HS-5 (cell line): ENCODE results near the gene SCN4B.
A peak's percentile ranks its signal among the peaks of the same experiment; 100 is the strongest.
"Not testable (repeated sequence)": the region's sequence is repeated elsewhere in the genome, so short reads cannot be mapped to it uniquely, and the experiment has no call there.

Experiments used
- DNase-seq: peaks from one replicate; pipeline ENCODE4 v3.0.0-alpha.2; 2012; ENCODE audit warnings: low read depth

Gene SCN4B, protein sequence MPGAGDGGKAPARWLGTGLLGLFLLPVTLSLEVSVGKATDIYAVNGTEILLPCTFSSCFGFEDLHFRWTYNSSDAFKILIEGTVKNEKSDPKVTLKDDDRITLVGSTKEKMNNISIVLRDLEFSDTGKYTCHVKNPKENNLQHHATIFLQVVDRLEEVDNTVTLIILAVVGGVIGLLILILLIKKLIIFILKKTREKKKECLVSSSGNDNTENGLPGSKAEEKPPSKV

DNA sequence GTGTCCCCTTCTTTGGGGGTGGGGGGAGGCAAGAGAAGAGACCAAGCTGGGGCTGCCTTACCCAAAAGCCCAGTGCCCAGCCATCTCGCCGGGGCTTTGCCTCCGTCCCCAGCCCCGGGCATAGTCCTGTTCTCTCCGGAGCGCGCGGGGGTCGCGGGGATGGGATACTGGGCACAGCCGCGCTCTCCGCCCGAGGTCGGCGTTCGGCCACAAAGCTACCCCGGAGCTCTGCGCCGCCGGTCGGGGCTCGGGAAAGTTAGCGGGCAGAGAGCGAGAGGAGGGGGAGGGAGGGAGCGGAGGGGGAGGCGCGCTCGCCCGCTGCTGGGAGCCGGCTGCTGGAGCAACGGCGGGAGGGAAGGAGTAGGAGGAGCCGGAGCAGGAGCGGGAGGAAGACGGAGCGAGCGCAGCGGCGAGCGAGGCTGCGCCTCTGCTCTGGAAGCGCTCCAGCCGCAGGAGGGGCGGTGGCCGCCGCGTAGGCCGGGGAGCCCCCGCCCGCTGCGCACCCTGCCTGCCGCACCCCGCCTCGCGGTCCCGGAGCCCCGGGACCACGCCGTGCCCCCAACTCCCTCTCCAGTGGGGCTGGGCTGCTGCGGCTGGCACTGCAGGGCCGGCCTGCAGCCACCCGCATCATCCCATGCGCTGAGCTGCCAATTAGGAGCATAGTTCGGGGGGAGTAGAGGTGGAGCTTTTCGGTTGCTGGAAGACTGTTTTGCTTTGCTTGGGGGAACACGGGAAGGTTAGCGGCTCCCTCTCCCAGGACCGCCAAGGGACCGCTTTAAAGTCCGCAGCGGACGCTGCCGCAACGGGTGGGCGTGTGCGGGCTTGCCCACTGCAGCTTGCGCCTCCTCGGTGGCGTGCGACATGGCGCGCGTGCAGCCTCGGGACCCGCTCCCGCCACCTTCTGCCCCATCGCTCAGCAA, at the start of gene SCN4B:
Gene SCN4B, minus strand, starts transcription at position 272 of the 920 bp plus-strand sequence. Its CDS starts 150 bp downstream, at position 122.
- no peak for DNase-seq

DNA sequence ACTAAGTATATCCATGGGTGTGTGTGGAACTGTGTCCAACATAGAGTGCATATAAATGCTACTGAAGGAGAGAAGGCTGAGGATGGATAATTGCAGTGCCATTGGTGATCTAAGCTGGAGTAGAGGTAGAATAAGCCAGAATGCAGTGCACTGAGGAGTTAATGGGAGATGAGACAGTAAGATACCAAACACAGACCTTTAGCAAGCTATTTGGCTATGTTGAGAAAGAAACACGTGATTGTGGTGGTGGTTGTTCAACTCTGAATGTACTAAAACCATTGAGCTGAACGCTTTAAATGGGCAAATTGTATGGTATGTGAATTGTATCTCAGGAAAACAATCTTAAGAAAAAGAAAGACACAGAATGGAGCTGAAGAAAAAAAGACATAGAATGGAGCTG, 49.3 kb upstream of the SCN4B start:
- no peak for DNase-seq

DNA sequence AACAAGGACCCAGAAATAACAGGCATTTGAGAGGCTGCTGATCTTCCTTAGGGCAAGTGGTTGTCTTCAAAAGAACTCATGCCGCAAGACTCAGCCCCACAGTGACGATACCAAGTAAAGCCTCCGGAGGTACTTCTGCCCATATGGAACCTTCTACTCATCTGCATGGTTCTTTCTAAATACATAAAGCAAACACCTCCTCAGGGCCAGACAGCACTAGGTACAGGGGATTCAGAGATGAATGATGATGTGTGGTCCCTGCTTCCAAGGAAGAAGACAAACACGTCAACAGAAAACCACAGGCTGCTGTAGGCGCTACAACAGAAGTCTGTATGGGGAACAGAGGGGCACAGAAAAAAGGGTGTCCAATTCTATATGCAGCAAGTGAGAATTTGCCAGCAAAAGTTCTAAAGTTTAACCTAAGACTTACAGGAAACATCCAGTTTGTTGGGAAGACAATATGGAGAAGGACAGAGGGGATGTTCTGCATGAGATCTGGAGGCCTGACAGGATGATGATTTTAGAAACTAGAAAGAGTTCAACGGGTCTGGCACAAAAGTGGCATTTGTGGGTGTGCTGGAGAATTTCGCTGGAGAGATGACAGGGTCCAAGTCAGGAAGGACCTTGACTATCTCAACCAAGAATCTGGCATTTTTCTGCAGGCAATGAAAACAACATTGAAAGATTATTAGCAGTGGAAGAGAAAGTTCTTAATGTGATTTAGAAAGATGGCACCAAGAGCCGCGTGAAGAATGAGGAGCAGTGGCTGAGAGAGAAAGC, 48.5 kb upstream of the SCN4B start:
- DNase-seq, result no peak

DNA sequence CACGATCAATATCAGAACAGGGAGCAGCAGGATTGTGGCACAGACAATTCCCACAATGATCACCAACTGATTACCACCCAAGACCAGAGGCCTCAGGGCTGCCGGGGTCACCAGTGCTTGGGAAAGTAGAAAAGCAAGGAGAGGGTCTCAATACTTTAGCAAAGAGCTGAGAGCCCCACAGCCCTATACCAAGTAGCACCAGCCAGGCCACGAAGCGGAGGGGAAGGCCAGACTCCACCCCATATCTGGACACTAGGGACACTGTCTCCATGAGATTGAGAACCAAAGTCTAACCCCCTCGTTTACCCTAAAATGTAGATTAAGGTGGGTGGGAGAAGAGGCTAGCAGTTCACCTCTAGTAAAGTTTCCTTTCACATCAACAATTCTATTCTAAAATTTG, 47.9 kb upstream of the SCN4B start:
- DNase-seq, result no peak

DNA sequence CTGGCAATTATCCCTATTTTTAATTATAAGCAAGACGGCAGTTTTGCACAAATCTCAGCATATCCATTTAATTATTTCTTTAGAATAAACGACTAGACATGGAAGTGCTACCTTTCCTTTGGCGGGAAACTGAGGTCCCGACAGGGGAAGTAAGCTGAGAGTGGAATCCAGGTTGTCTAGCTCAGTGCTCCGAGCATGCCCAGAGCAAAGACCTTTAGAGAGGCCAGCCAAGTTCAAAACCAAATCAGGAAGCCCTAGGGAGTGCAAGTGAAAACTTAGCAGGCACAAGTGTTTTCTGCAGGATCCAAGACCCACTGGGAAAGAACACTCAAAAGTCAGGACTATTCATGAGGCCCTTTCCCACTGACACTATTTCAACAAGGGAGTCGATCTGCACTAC, 46.5 kb upstream of the SCN4B start:
- no peak for DNase-seq

DNA sequence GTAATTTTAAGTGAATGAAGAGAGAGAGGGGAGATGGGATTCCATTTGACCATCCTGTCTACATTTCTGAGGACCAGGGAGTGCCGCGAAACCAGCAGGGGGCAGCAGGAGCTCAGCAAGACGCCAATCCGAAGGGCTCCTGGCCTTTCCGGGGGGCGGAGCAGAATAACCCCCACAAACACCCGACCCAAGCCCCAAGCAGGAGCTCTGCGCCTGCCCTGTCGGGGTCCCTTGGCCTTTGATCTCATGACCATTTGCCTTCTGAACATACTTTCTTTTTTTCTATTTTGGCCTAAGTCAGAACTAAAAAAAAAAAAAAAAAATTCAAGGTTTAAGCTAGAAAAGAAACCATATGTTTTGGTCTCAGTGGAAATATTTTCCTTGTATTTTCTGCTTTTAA, 45.7 kb upstream of the SCN4B start:
- peak; percentile 9 for DNase-seq

DNA sequence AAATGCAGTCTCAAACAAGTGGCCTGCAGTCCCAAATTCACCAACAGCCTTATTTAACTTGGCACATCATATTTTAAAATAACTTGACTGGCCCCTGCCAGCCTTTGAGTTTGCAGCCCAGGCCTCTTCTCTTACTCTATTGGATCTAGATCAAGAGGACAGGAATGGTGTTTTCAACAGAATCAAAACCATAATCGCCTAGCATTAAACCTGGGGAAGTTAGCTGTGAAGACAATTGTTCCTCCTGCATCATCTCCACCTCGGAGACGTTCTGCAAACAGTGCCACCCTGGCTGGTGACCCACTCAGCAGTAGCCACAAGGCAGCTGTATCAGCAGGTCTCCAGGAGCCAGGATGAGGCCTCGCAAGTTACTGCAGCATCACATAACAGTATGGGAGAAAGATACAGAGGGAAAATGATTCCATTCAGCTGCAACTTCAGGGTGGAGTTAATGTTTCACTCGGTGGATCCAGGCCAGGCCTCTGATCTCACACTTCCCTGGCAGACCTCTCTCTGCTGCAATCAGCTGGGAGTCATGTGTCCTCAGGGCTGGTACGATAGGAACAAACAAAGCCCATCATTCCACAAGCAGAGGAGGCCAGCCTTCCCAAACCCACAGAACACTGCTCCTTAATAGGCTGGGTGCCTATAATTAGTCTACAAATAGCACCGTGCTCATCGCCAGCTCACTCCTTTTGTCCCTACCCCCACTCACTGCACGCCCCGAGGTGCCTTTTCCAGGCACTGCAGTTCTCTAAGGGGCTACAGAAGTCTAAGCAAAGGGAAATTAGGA, 42.4 kb upstream of the SCN4B start:
- DNase-seq, result peak; percentile 28

DNA sequence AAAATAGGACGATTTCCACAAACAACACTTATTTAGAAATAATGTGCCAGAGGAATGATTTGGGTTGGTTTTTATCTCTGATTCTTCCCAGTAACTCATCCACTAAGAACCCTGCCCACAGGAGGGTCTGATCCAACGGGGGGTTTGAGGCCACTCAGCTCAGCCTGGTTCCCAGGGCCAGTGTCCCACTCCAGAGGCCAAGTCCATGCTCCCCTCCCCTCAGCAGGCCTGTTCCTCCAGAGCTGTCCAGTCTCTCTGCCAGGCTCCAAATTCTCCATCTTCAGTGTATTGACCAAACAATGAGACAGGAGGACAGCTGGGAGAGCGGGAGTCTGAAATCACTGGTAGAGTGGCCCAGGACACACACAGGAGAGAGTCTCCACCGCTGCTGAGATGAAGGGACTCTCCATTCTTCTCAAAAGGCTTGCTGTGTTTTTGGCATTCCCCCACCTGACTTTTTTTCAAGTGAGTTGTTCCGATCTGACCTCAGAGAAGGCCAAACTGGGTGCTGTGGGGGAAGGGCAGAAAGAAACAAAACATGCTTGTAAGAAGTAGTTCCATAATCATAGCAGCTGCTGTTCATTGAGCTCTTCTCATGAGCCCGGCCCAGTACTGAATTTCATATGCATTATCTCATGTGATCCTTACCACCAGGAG, 41.4 kb upstream of the SCN4B start:
- DNase-seq, result no peak

DNA sequence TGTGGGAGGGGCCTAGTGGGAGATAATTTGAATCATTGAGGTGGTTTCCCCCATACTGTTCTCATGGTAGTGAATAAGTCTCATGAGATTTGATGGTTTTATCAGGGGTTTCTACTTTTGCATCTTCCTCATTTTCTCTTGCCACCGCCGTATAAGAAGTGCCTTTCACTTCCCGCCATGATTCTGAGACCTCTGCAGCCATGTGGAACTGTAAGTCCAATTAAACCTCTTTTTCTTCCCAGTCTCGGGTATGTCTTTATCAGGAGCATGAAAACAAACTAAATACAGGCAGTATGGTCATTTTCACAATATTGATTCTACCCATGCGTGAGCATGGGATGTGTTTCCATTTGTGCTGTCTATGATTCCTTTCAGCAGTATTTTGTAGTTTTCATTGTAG, 40.2 kb upstream of the SCN4B start:
- DNase-seq, result not testable (repeated sequence)

DNA sequence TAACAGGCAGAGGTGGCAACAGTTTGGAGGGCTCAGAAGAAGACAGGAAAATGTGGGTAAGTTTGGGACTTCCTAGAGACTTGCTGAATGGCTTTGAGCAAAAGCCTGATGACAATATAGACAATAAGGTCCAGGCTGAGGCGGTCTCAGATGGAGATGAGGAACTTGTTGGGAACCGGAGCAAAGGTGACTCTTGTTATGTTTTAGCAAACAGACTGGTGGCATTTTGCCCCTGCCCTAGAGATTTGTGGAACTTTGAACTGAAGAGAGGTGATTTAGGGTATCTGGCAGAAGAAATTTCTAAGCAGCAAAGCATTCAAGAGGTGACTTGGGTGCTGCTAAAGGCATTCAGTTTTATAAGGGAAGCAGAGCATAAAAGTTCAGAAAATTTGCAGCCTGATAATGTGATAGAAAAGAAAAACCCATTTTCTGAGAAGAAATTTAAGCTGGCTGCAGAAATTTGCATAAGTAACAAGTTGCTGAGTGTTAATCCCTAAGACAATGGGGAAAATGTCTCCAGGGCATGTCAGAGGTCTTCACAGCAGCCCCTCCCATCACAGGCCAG, 38.4 kb upstream of the SCN4B start:
- not testable (repeated sequence) for DNase-seq

DNA sequence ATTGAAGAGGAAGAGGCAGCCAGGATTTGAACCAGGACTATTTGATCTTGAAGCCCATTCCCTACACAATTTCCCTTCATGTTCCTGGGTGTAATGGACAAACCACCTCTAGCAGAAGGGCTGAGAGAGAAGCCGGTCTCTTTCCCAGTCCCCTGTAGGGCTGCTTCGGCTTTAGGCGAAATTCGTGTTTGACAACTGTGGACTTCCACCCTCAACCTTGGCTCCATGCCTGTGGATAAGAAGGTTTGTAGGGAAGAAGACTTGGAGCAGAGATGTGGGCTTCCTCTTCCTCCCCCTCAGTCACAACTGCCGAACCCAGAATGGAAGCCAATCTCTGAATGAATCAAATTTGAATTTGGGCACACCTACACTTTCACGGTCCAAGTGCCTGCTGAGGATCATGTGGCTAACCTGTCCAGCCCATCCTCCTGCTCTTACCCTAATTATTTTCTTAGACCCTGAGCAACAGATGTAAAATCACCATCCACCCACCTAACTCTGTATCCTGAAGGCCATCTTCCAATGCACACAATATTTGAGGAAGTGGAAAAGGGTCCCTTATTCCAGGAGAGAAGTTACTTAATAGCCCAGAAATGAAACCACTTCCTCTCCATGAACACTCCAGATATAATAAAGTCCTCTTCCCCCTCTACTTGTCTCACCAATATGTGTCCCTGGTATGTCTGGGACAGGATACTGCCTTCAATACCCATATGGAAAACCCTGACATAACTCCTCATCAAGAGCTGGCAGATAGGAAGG, 33.9 kb upstream of the SCN4B start:
- DNase-seq, result no peak

DNA sequence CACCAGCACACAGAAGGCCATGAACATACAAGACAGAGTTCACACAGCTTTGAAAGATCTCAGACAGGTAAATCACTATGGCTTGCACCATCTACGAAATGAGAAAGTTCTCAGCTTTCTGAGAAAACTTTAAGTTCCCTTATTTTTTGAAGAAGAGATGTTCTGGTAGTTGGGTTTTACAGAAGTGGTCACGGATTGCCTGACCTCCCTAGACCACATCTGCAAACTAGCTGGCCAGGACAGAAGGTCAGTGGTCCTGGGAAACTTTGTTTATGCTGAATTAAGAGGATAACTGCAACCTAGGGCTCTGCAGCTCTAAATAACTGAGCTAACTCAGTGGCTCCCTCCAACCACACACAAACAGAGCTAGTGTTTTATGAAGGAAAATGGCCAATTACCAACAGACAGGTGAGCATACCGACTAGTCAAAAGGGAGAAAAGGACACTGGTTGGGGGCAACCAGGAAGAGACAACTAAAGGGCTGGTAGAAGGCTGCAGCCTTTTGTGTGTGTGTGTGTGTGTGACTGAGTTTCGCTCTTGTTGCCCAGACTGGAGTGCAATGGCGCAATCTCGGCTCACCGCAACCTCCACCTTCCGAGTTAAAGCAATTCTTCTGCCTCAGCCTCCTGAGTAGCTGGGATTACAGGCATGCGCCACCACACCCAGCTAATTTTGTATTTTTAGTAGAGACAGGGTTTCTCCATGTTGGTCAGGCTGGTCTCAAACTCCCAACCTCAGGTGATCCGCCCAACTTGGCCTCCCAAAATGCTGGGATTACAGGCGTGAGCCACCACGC, 32.4 kb upstream of the SCN4B start:
- DNase-seq, result no peak

DNA sequence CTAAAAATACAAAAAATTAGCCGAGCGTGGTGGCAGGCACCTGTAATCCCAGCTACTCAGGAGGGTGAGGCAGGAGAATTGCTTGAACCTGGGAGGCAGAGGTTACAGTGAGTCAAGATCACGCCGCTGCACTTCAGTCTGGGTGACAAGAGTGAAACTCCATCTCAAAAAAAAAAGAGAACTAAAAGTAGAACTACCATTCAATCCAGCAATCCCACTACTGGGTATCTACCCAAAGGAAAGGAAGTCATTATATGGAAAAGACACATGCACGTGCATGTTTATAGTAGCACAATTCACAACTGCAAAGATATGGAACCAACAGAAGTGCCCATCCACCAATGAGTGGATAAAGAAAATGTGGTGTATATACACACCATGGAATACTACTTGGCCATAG, 31.1 kb upstream of the SCN4B start:
- DNase-seq, result not testable (repeated sequence)

DNA sequence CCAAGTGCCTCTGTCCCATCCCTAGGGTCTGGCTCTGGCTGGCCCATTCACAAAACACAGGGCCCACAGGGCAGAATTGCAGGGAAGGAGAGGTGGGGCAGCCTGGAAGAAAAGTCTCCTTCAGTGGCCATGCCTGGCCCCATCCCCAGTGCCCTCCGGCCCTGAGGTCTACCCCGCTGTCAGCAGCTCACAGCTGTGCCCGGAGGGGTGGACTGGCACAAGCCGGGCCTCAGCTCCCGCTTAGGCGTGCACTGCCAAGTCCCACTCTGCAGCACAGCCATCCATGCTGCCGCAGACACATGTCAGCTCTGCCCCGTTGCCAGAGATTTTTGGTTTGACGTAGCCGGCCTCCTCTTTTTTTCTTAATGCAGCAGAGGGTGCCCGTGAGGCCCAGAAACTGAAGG, 27.7 kb upstream of the SCN4B start:
- DNase-seq, result no peak

DNA sequence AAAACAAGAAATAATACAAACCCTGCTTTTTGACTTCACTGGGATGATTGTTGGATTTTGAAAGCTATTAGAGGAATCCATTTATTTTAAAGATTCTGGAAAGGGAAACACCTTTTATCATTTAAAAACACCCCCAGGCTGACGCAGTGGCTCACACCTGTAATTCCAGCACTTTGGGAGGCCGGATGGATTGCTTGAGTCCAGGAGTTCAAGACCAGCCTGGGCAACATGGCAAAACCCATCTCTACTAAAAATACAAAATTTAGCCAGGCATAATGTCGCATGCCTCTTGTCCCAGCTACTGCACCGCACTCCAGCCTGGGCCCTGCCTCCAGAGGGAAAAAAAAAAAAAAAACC, 24.1 kb upstream of the SCN4B start:
- DNase-seq, result no peak

DNA sequence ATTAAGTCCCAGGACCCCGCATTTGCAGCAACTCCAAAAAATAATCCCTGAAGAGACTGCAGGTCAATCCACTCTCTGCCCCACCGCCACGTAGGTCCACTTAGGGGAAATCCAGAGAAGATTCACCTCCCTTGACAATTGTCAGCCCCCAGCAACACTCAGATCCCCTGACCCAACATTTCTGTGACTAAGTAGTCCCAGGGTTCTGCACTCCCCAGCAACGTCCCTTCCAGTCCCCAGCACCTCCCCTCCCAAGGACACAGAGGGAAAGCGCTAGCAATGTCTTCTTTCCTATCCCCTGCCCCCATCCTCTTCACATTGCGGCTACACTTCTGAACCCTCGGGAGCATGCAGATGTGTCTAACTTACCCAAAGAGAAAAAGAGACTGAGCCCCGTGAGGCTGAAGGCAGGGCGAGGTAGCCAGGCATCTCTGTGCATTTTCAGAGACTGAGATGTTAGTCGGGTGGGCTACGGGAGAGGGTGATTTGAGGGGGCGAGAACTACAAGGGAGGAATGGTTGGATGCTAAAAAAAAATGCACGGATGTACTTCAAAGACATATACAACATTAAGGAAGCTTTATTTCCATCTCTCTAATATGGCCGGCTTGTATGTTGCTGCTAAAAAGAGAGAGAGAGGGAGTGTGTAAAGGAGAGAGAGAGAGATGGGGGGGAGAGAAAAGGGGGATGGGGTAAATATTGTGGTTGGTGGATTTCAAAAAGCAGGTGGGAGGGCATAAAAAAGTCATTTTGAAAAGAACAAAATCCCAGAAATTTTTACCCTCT, 23.6 kb upstream of the SCN4B start, which contains the start of gene SCN2B:
Gene SCN2B, minus strand, starts transcription at position 647 of the 785 bp plus-strand sequence. Its CDS starts 208 bp downstream, at position 439.
- DNase-seq, result no peak

DNA sequence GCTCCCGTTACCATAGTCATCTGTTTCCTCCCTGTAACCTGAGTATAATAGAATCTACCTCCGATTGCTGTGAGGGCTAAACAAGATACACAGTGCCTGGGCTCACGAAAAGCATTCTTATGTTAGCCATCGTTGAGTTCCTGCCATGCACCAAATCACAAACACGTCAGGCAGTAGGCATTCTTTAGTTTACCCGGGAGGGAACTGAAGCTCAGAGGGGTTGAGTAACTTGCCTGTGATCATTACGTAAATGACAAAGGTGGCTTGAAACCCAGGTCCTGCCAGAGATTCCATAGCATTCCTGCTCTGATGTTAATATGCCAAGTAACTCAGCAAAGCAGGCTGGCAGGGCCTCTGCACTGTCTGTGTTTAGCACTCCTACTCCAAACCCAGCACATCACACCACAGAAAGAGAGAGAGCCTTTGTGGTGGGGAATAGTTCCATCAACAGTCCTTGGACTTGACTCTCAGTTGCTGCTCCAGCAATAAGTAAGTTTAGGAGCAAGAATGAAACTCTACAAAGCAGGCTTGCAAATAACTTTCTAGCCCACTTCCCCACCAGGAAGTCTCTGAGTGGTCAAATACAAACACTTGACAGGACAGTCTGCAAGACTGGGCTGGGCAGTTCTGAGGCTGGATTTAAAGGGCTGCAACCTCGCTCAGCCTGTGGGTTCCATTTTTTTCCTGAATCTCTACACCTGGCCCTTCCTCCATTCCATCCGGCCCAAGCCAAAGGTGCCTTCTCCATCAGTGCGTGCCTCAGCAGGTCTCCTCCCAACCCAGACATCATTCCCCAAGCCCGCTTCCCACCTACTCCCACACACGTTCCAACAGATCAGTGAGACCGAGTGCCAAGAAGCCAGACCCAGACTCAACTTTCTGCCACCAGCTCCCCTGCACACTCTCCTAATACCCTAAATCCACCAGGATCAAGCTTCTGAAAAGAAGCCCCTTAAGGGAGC, 22.7 kb upstream of the SCN4B start:
- no peak for DNase-seq
